Limb (tissue), 2 donors: ENCODE measurements around the gene AGFG1.
"Not testable (repeated sequence)": the region's sequence is repeated elsewhere in the genome, so short reads cannot be mapped to it uniquely, and the experiment has no call there.

Experiments used
- DNase-seq, 2 donors: peaks; one replicate each; pipeline ENCODE4 v3.0.0-alpha.2; 2016; ENCODE audit errors: extremely low spot score in 2 of 2

The AGFG1 gene

DNA sequence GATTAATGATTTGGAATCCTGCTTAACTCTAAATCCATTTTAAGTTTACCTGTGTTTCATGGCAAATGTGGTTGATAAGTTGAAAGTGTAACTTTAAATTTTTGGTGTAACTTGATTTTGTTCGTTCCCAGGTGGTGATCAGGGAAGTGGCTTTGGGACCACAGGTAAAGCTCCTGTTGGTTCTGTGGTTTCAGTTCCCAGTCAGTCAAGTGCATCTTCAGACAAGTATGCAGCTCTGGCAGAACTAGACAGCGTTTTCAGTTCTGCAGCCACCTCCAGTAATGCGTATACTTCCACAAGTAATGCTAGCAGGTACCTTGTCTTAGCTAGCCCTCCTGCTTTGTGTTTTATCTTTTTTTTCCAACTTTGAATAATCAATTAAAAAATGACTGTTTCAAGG is 62.8 kb downstream of the AGFG1 start:
- DNase-seq = no peak

DNA sequence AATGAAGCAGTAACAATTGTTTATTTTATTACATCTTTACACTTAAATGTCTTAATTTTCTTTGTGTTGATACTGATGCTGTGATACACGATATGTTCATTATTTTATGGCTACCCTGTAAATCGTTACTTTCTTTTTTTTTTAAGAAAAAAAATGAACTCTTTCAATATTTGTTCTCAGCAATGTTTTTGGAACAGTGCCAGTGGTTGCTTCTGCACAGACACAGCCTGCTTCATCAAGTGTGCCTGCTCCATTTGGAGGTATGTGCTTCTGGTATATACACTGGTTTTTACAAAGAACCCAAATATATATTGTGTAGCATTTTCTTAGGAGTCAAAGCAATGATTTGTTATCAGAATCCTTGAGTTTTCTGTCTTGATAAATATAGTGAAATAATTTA is 64.5 kb downstream of the AGFG1 start:
- DNase-seq = no peak

- DNase-seq = no peak
These were observed 67.6 kb downstream of the AGFG1 start for GRCh38 chr2:227539465-227539956.

- DNase-seq = not testable (repeated sequence)
These were observed 68.4 kb downstream of the AGFG1 start for GRCh38 chr2:227540352-227540751.

- no peak for DNase-seq
These were observed 74.0 kb downstream of the AGFG1 start for GRCh38 chr2:227545990-227546389.

- no peak for DNase-seq
These were observed 79.9 kb downstream of the AGFG1 start for GRCh38 chr2:227551836-227552235.

GRCh38 chr2:227562581-227562980 is 90.6 kb downstream of the AGFG1 start:
- DNase-seq = no peak

GRCh38 chr2:227565080-227565479 is 93.1 kb downstream of the AGFG1 start:
- no peak for DNase-seq

DNA sequence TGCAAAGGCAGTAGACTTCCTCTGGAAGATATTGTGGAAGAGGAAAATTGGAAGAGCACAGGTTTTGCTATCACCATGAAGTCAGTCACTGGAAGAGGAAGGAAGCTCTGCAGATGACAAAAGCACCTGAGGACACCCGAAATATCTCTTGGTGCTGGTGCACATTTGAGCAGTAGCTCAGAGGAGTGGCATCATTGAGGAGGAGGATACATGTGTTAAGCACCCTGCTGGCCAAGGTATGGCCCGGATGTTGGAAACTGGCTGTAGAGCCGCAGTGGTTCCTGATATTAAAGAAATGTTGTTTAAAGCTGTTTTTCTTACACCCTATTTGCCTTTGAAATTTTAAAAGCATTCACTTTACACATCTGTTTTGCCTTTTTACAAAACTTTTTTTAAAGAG is 94.1 kb downstream of the AGFG1 start:
- no peak for DNase-seq

DNA sequence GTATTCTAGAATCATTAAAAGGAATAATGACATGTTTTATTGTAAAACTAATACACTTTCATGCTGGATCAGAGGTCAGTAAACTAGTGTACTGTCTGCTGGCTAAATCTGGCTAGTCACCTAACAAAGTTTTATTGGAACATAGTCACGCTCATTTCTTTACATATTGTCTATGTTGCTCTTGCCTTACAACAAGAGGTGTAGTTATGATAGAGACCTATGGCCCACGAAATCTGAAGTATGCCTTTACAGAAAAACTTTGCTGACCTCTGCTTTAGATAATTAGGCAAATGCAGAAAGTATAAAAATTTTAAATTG is 96.9 kb downstream of the AGFG1 start:
- no peak for DNase-seq

- DNase-seq = no peak
These were observed 98.7 kb downstream of the AGFG1 start for GRCh38 chr2:227570615-227571014.

DNA sequence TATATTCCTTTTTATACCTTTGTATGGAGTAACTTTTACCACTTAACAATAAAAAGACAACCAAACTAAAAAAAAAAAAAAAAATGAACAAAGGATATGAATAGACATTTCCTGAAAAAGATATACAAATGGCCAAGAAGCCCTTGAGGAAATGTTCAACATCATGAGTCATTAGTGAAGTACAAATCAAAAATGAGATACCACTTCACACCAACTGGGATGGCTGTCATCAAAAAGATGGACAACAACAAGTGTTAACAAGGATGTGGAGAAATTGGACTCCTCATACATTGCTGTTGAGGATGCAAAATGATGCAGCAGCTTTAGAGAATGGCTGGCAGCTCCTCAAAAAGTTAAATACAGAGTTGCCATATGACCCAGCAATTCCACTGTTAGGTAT is 104.2 kb downstream of the AGFG1 start:
- DNase-seq = no peak

DNA sequence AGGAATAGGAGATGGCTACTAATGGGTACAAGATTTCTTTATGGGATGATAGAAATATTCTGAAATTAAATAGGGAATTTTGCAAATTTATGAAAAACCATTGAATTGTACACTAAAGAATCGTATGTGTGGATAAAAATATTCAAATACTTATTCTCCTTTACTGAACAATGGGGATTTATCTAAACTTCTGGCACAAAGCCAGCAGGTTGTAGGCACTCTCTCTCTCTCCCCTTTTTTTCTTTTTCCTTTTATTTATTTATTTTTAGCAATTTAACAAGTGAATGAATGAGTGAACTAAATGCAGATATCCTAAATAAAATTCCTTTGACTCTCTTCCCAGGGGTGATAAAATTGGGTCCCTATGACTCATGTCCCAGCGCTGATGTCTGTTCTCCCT is 104.9 kb downstream of the AGFG1 start:
- DNase-seq = no peak

- no peak for DNase-seq
These were observed 105.6 kb downstream of the AGFG1 start for GRCh38 chr2:227577555-227577954.

DNA sequence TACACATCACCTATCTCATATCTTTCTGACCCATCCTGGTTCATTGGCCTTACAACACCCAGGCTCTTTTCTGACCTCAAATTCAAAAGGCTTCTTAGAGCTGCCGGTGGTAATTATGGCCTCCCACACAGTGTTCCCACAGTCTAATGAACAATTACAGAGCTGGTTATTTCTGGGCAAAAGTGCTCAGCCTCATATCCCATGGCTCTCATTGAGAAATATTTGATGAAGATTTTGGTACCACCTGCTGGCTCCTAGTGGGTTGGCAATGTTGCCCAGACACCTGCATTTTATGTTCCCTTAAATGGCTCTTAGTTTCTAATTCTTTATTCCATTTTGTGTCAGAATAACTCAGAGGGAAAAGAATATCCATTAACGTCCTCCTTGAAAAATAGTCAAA is 106.7 kb downstream of the AGFG1 start:
- DNase-seq = no peak

- no peak for DNase-seq
These were observed 107.8 kb downstream of the AGFG1 start for GRCh38 chr2:227579791-227580190.

DNA sequence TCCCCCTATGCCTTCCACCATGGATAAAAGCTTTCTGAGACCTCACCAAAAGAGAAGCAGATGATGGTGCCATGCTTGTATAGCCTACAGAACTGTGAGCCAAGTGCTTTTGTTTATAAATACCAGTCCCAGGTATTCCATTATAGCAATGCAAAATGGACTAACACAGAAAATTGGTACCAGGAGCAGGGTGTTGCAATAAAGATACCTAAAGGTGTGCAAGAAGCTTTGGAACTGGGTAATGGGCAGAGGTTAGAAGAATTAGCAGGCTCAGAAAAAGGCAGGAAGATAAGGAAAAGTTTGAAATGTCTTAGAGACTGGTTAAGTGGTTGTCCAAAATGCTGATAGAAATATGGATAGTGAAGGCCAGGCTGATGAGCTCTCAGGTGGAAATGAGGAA is 110.4 kb downstream of the AGFG1 start:
- DNase-seq = no peak

DNA sequence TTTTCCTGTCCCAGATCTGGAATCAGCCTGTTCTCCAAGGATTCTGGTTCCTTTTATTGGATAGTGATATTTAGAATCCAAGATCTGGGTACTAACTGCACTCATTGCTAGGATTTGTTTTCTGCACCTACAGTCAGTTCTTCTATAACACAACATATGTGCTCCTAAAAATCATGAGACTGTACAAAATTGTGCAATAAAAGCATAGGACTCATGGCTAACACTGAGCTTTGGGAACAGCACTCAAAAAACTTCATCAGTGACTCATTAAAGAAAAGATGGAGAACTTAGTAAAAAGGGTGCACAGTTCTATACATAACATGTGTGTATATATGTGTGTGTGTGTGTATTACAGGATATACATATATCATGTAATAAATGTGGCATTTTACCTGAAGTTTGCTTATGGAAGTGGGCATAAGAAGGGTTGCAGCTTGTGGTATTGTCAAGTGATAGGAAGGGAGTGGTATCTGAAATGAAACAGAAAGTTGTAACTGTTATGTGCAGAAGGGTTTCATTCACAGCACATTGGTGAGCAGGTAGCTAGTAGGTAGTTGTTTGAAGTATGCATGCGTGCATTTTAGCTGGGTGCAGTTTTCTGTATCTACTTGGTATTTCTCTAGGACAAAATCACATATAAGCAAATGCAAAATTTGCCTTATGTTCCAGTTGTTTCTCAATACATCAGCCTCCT is 120.9 kb downstream of the AGFG1 start:
- no peak for DNase-seq

- DNase-seq = no peak
These were observed 123.8 kb downstream of the AGFG1 start for GRCh38 chr2:227595797-227596196.

DNA sequence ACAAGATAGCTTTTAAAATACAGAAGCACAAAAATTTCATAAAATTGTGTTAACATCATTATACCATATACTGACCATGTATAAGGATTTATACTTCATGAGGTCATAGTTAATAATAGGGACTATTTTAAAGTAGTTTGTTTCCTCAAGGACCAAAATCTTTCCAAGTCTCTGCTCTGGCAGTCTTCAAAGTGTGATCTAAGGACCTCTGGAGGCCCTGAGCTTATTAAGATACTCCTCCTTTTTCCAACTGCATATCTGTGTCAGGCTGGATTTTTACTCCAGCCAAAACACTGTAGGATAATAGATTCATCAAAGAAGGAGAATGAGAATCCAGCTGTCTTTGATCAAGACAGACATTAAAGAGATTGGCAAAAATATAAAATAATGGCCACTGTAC is 125.1 kb downstream of the AGFG1 start:
- no peak for DNase-seq

DNA sequence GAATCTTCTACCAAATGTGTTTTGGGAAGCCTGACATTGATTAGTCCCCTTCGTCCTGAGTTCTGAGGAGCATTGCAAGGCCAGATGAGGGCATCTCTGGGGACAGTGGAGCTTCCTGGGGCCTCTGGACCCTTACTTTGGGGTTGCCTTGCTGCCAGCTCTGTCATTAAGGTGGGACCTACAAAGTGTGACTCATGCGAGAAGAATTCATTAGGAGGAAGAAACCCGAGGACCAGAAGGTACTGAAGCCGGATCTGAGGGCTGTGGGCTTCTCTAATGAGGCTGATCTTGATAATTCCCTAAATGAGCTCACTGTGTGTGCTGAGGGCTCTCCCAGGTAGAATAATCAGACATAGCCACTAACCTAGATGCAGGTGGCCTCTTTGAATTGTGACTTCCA is 126.0 kb downstream of the AGFG1 start:
- DNase-seq = no peak

DNA sequence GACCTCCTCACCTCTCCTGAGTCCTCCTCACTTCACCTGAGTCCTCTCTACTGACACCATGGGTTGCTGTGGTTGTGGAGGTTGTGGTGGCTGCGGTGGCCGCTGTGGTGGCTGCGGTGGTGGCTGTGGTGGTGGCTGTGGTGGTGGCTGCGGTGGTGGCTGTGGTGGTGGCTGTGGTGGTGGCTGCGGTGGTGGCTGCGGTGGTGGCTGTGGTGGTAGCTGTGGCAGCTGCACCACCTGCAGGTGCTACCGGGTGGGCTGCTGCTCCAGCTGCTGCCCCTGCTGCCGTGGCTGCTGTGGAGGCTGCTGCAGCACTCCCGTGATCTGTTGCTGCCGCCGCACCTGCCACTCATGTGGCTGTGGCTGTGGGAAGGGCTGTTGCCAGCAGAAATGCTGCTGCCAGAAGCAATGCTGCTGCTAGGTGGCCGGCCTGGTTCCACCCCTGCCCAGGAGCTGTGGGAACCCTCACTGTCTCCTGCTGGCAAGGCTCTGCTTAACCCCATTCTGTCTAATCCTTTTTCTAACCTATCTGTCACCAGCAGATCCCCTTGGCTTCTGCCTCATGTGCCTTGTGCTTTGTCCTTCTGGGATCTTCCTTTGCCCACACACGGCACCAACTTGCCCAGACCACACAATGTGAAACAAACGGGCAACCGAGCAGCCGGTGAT is 127.0 kb downstream of the AGFG1 start, which contains the start of gene SCYGR2:
Gene SCYGR2, plus strand, starts transcription at position 59 of the 669 bp plus-strand sequence. Its CDS starts 0 bp downstream, at position 59.
- DNase-seq = not testable (repeated sequence)

- DNase-seq = no peak
These were observed 130.4 kb downstream of the AGFG1 start for GRCh38 chr2:227602358-227602757.
